Activated T-cell treated with anti-CD3 and anti-CD28 coated beads, Interleukin-2, amount 50 U/mL, for 72 hours (primary cell): Measurements from ENCODE around the gene PRKCA. TPM values are rescaled to one million over a fixed set of nuclear protein-coding genes. Genes with fewer than 3 reads are reported as not detected.
A peak's percentile ranks its signal among the peaks of the same experiment; 100 is the strongest.

Source experiments
- ATAC-seq, 2 donors: fragments of 150-1000 bp; cut with Tn5 transposase; replicated peaks in 1 of 2; 2 replicates each; pipeline ENCODE4 v1.10.0; 2021; ENCODE audit warnings: moderate library complexity in 2 of 2, mild to moderate bottlenecking in 1 of 2
- DNase-seq, 2 donors: peaks; one replicate each; pipeline ENCODE4 v3.0.0; 2021 to 2022; ENCODE audit warnings: mixed read lengths in 1 of 2
- H3K27ac Mint-ChIP-seq: one replicate; pipeline ENCODE4 v1.8.0; 2022; ENCODE audit warnings: mild to moderate bottlenecking, moderate library complexity, mixed read lengths
- H3K27me3 Mint-ChIP-seq: one replicate; pipeline ENCODE4 v1.8.0; 2022; ENCODE audit warnings: low read depth, mixed read lengths
- H3K36me3 Mint-ChIP-seq, 2 donors: one replicate each; pipeline ENCODE4 v1.8.0; 2022; ENCODE audit warnings: mixed read lengths in 2 of 2, mild to moderate bottlenecking in 1 of 2; ENCODE audit not compliant: insufficient read depth in 2 of 2
- H3K4me1 Mint-ChIP-seq: one replicate; pipeline ENCODE4 v1.8.0; 2022; ENCODE audit warnings: low read depth, mixed read lengths
- H3K4me3 Mint-ChIP-seq, 2 donors: one replicate each; pipeline ENCODE4 v1.8.0; 2022; ENCODE audit warnings: mild to moderate bottlenecking in 2 of 2, mixed read lengths in 2 of 2, moderate library complexity in 2 of 2
- H3K9me3 Mint-ChIP-seq, 2 donors: one replicate each; pipeline ENCODE4 v1.8.0; 2022; ENCODE audit warnings: mixed read lengths in 2 of 2
- total RNA-seq, 2 donors: library from RNA; stranded (reverse); gene quantifications; one replicate each; pipeline ENCODE4 v1.2.3, GENCODE V29; 2022

The PRKCA gene
- total RNA-seq, 2 donors from 2014 or later = 126 to 138 TPM

- Mint-ChIP-seq H3K27ac (peak overlapping the region; percentile 24), H3K4me3 (no peak overlapping the region), H3K27me3 (no peaks in the 10 kb centered on the region), H3K36me3 (peaks cover 2 to 15% of the 10 kb centered on the region in 2 donors), H3K9me3 (no peaks in the 10 kb centered on the region), H3K4me1 (no peaks in the 10 kb centered on the region)
- DNase-seq (no peak), ATAC-seq (no peak)
Observed at GRCh38 chr17:66748578-66748977, 446.2 kb downstream of the PRKCA start.

- Mint-ChIP-seq H3K27ac (peak overlapping the region; percentile 61), H3K27me3 (no peaks in the 10 kb centered on the region), H3K4me3 (no peak overlapping the region), H3K36me3 (peaks cover 2 to 18% of the 10 kb centered on the region in 2 donors), H3K9me3 (no peaks in the 10 kb centered on the region), H3K4me1 (no peaks in the 10 kb centered on the region)
- DNase-seq (no peak), ATAC-seq (no peak)
Observed at GRCh38 chr17:66749217-66749832, 446.9 kb downstream of the PRKCA start.

DNA sequence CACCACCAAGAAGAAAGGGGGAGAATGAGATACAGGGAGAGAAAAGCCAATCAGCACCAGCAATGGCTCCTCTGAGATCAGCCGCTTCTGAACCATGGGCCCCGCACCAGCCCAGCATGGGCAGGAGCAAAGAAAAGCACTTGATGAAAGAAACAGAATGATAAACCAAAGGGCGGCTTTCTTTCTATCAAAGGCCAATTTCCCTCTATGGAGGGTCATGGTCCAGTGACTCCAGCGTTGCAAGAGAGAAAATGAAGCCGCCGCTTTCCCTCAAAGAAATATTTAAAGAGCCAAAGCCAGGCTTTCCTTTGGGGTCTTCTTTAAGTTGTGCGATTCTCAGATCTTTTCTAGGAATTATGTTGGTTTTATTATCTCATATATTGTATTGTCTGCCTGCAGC, 447.7 kb downstream of the PRKCA start:
- no peaks in the 10 kb centered on the region for H3K27me3 Mint-ChIP-seq
- no peak overlapping the region for H3K27ac Mint-ChIP-seq
- no peaks in the 10 kb centered on the region for H3K4me1 Mint-ChIP-seq
- DNase-seq (no peak), ATAC-seq (no peak)
- H3K4me3 Mint-ChIP-seq = no peak overlapping the region
- H3K9me3 Mint-ChIP-seq = no peaks in the 10 kb centered on the region
- H3K36me3 Mint-ChIP-seq = peaks cover 2 to 23% of the 10 kb centered on the region in 2 donors

DNA sequence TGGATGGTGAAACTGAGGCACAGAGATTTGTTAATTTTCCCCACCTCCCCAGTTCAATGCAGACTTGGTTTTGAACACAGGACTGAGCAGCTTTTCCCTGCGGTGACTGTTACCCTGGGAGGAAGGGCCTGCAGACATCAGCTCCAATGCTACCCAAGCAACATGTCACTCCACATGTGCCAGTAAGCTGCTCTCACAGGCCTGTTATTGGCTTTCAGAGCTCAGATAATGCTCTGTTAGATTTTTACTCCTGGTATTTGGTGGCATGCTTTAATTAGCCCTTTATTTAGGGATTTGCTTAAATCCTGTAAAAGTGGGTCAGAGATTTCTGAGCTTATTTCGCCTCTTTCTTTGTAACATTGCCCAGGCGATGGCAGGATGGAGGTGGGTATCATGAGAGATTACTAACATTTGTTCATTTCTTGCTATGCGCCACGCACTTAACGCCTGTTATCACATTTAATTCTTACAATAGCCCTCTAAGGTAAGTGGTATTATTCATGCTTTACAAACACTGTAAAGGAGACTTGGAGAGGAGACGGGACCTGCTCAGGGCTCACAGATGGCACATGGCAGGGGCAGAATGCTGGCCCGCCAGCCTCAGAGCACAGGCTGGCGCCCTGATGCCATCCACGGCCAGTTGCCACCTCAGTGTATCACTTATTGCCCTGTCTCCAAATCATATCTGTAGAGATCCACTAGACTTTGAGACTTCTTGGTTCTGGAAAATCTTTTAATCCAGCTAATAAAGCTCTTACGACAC, 448.5 kb downstream of the PRKCA start:
- no peaks in the 10 kb centered on the region for H3K4me1 Mint-ChIP-seq
- H3K9me3 Mint-ChIP-seq = no peaks in the 10 kb centered on the region
- DNase-seq = no peak
- H3K36me3 Mint-ChIP-seq = peaks cover 2 to 26% of the 10 kb centered on the region in 2 donors
- no peaks in the 10 kb centered on the region for H3K27me3 Mint-ChIP-seq
- no peak overlapping the region for H3K4me3 Mint-ChIP-seq
- no peak for ATAC-seq
- H3K27ac Mint-ChIP-seq = peak overlapping the region; percentile 4

- H3K27me3 Mint-ChIP-seq = no peaks in the 10 kb centered on the region
- no peaks in the 10 kb centered on the region for H3K4me1 Mint-ChIP-seq
- no peak overlapping the region for H3K27ac Mint-ChIP-seq
- no peak for DNase-seq
- no peak overlapping the region for H3K4me3 Mint-ChIP-seq
- no peaks in the 10 kb centered on the region for H3K9me3 Mint-ChIP-seq
- H3K36me3 Mint-ChIP-seq = peaks cover 0 to 32% of the 10 kb centered on the region in 2 donors
- ATAC-seq = no peak
Observed at GRCh38 chr17:66751771-66752170, 449.4 kb downstream of the PRKCA start.

GRCh38 chr17:66752411-66752810, 450.0 kb downstream of the PRKCA start:
- Mint-ChIP-seq H3K36me3 (peaks cover 0 to 38% of the 10 kb centered on the region in 2 donors), H3K4me1 (no peaks in the 10 kb centered on the region), H3K4me3 (no peak overlapping the region), H3K27ac (no peak overlapping the region), H3K27me3 (no peaks in the 10 kb centered on the region), H3K9me3 (no peaks in the 10 kb centered on the region)
- no peak for DNase-seq
- ATAC-seq = no peak

GRCh38 chr17:66753126-66753920, 450.9 kb downstream of the PRKCA start:
- no peaks in the 10 kb centered on the region for H3K9me3 Mint-ChIP-seq
- H3K4me3 Mint-ChIP-seq = no peak overlapping the region
- no peaks in the 10 kb centered on the region for H3K27me3 Mint-ChIP-seq
- H3K36me3 Mint-ChIP-seq = peaks cover under 1 to 38% of the 10 kb centered on the region in 2 donors
- ATAC-seq (no peak), DNase-seq (no peak)
- H3K4me1 Mint-ChIP-seq = no peaks in the 10 kb centered on the region
- no peak overlapping the region for H3K27ac Mint-ChIP-seq

- peaks cover 2 to 35% of the 10 kb centered on the region in 2 donors for H3K36me3 Mint-ChIP-seq
- H3K27ac Mint-ChIP-seq = no peak overlapping the region
- DNase-seq = no peak
- ATAC-seq = no peak
- H3K4me3 Mint-ChIP-seq = no peak overlapping the region
- no peaks in the 10 kb centered on the region for H3K9me3 Mint-ChIP-seq
- H3K27me3 Mint-ChIP-seq = no peaks in the 10 kb centered on the region
- no peaks in the 10 kb centered on the region for H3K4me1 Mint-ChIP-seq
Observed at GRCh38 chr17:66755101-66755943, 452.9 kb downstream of the PRKCA start.

GRCh38 chr17:66755944-66756290, 453.5 kb downstream of the PRKCA start:
- no peaks in the 10 kb centered on the region for H3K27me3 Mint-ChIP-seq
- H3K27ac Mint-ChIP-seq = no peak overlapping the region
- ATAC-seq (no peak), DNase-seq (no peak)
- peaks cover 2 to 32% of the 10 kb centered on the region in 2 donors for H3K36me3 Mint-ChIP-seq
- H3K4me3 Mint-ChIP-seq = no peak overlapping the region
- H3K9me3 Mint-ChIP-seq = no peaks in the 10 kb centered on the region
- no peaks in the 10 kb centered on the region for H3K4me1 Mint-ChIP-seq

DNA sequence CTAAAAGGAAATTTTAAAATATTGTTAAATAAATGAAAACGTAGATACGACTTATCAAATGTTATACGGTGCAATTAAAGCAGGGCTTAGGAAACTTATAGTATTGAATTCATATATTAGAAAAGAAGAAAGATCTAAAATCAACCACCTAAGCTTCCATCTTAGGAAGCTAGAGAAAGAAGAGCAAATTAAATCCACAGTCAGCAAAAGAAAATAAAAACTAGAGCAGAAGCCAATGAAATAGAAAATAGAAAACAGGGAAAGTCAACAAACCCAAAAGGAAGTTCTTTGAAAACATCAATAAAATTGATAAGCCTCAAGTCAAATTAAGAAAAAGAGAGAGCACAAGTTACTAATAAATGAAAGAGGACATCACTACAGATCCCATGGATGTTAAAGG, 457.9 kb downstream of the PRKCA start:
- H3K4me3 Mint-ChIP-seq = no peak overlapping the region
- ATAC-seq = no peak
- no peak for DNase-seq
- no peaks in the 10 kb centered on the region for H3K27me3 Mint-ChIP-seq
- peaks cover 2 to 25% of the 10 kb centered on the region in 2 donors for H3K36me3 Mint-ChIP-seq
- no peaks in the 10 kb centered on the region for H3K4me1 Mint-ChIP-seq
- H3K27ac Mint-ChIP-seq = peak overlapping the region; percentile 66
- no peaks in the 10 kb centered on the region for H3K9me3 Mint-ChIP-seq

DNA sequence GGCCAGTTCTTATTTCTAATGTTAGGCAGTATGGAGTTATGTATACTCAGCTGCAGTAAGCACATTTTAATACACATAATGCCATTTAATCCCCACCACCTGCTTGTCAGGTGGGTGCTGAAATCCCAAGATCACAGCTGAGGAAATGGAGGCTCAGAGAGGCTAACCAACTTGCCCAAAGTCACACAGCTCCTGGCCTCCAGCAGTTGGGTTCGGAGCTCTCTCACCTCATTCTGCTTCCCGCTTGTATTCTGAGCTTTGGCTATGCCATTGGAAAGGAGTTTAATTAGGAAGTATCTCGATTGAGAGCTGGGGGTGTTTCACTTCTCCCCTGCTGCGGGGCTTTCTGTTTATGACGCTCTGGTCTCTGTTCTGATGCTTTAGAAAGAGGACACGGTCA, 459.9 kb downstream of the PRKCA start:
- Mint-ChIP-seq H3K36me3 (peaks cover 2 to 17% of the 10 kb centered on the region in 2 donors), H3K9me3 (no peaks in the 10 kb centered on the region), H3K27ac (no peak overlapping the region), H3K4me3 (no peak overlapping the region), H3K4me1 (peaks cover 10% of the 10 kb centered on the region), H3K27me3 (no peaks in the 10 kb centered on the region)
- DNase-seq = no peak
- no peak for ATAC-seq

- peak overlapping the region; percentile 14 for H3K27ac Mint-ChIP-seq
- H3K4me3 Mint-ChIP-seq = no peak overlapping the region
- DNase-seq = no peak
- no peak for ATAC-seq
- peaks cover 3 to 20% of the 10 kb centered on the region in 2 donors for H3K36me3 Mint-ChIP-seq
- H3K4me1 Mint-ChIP-seq = peaks cover 16% of the 10 kb centered on the region
- H3K9me3 Mint-ChIP-seq = no peaks in the 10 kb centered on the region
- no peaks in the 10 kb centered on the region for H3K27me3 Mint-ChIP-seq
Observed at GRCh38 chr17:66763056-66763455, 460.6 kb downstream of the PRKCA start.
